Neuronal stem cell (in vitro differentiated cells): Measurements from ENCODE around the gene PRRG2.
A peak's percentile ranks its signal among the peaks of the same experiment; 100 is the strongest.

ENCODE experiments used
- DNase-seq: peaks from one replicate; pipeline ENCODE4 v3.0.0-alpha.2; 2013; ENCODE audit warnings: low spot score
- H2AFZ ChIP-seq: one replicate; pipeline ENCODE4 v1.6.1; 2013; ENCODE audit warnings: mild to moderate bottlenecking, low read length, inconsistent platforms
- H2AK5ac ChIP-seq: 2 replicates; pipeline ENCODE4 v1.6.1; 2013; ENCODE audit warnings: low read depth, mild to moderate bottlenecking, inconsistent platforms, low read length, moderate library complexity, mixed read lengths
- H2BK120ac ChIP-seq: 2 replicates; pipeline ENCODE4 v1.6.1; 2013; ENCODE audit warnings: low read depth, mild to moderate bottlenecking, inconsistent platforms, low read length, moderate library complexity, mixed read lengths
- H2BK12ac ChIP-seq: one replicate; pipeline ENCODE4 v1.6.1; 2013; ENCODE audit warnings: low read length, inconsistent platforms
- H2BK15ac ChIP-seq: 2 replicates; pipeline ENCODE4 v1.6.1; 2013; ENCODE audit warnings: mild to moderate bottlenecking, low read length, inconsistent platforms, mixed read lengths
- H2BK5ac ChIP-seq: one replicate; pipeline ENCODE4 v1.6.1; 2013; ENCODE audit warnings: inconsistent platforms, mild to moderate bottlenecking, low read length, moderate library complexity
- H3K14ac ChIP-seq: one replicate; pipeline ENCODE4 v1.6.1; 2013; ENCODE audit warnings: low read length, inconsistent platforms
- H3K18ac ChIP-seq: 2 replicates; pipeline ENCODE4 v1.6.1; 2013; ENCODE audit warnings: low read length, inconsistent platforms
- H3K23ac ChIP-seq: 2 replicates; pipeline ENCODE4 v1.6.1; 2013; ENCODE audit warnings: low read depth, mild to moderate bottlenecking, mixed read lengths, low read length, inconsistent platforms; ENCODE audit not compliant: poor library complexity
- H3K27ac ChIP-seq: replicated peaks from 3 replicates; pipeline ENCODE4 v1.5.1; 2013; ENCODE audit warnings: low read length, inconsistent platforms
- H3K27me3 ChIP-seq, 3 experiments: 2 replicates each; pipeline ENCODE4 v1.6.1; 2013; ENCODE audit warnings: low read length in 3 of 3, mild to moderate bottlenecking in 2 of 3, inconsistent platforms in 1 of 3, low read depth in 1 of 3, mixed read lengths in 1 of 3, moderate library complexity in 1 of 3; ENCODE audit not compliant: control insufficient read depth in 3 of 3, insufficient read depth in 3 of 3
- H3K36me3 ChIP-seq, 2 donors: replicated peaks in 1 of 2; 2 replicates each; pipeline ENCODE4 v1.6.1; 2013; ENCODE audit warnings: low read length in 2 of 2; ENCODE audit not compliant: control insufficient read depth in 2 of 2, insufficient read depth in 2 of 2
- H3K4ac ChIP-seq: 2 replicates; pipeline ENCODE4 v1.6.1; 2013; ENCODE audit warnings: inconsistent platforms, mild to moderate bottlenecking, low read length, moderate library complexity
- H3K4me1 ChIP-seq, 2 donors: 1 replicate in 1 of 2; 2 replicates in 1 of 2; pipeline ENCODE4 v1.6.1; 2013; ENCODE audit warnings: low read length in 2 of 2, low read depth in 1 of 2; ENCODE audit not compliant: control insufficient read depth in 2 of 2, insufficient read depth in 1 of 2
- H3K4me2 ChIP-seq: one replicate; pipeline ENCODE4 v1.6.1; 2013; ENCODE audit warnings: mild to moderate bottlenecking, low read length, inconsistent platforms; ENCODE audit not compliant: insufficient read depth, poor library complexity, severe bottlenecking
- H3K4me3 ChIP-seq, 2 donors: 2 replicates each; pipeline ENCODE4 v1.5.1; 2013; ENCODE audit warnings: low read length in 2 of 2, mild to moderate bottlenecking in 2 of 2, inconsistent platforms in 1 of 2, moderate library complexity in 1 of 2
- H3K79me1 ChIP-seq: one replicate; pipeline ENCODE4 v1.6.1; 2013; ENCODE audit warnings: low read depth, mild to moderate bottlenecking, inconsistent platforms, low read length, moderate library complexity
- H3K9ac ChIP-seq: one replicate; pipeline ENCODE4 v1.6.1; 2013; ENCODE audit warnings: mild to moderate bottlenecking, low read depth, low read length, inconsistent platforms; ENCODE audit not compliant: poor library complexity
- H3K9me3 ChIP-seq, 2 donors: replicated peaks in 1 of 2; 2 replicates each; pipeline versions ENCODE3 to v1.6.1; 2013; ENCODE audit warnings: low read length in 2 of 2, mild to moderate bottlenecking in 2 of 2, inconsistent platforms in 1 of 2, low read depth in 1 of 2, mixed read lengths in 1 of 2, moderate library complexity in 1 of 2; ENCODE audit not compliant: control insufficient read depth in 2 of 2, insufficient read depth in 1 of 2
- H4K8ac ChIP-seq: one replicate; pipeline ENCODE4 v1.6.1; 2013; ENCODE audit warnings: low read depth, mild to moderate bottlenecking, inconsistent platforms, low read length, moderate library complexity
- H4K91ac ChIP-seq: one replicate; pipeline ENCODE4 v1.6.1; 2013; ENCODE audit warnings: low read length, low read depth, mild to moderate bottlenecking, inconsistent platforms; ENCODE audit not compliant: poor library complexity
- whole genome bisulfite sequencing, 2 donors: extraction: QIAGEN DNeasy Blood & Tissue Kit; methylation state at CpG; one replicate each; pipeline ENCODE4 v1.1.7; 2013; ENCODE audit warnings: missing lambda C conversion rate in 2 of 2, mixed read lengths in 1 of 2; ENCODE audit not compliant: insufficient read length in 2 of 2, insufficient replicate concordance in 1 of 2; ENCODE audit errors: extremely low coverage in 2 of 2; 5-methylcytosine and 5-hydroxymethylcytosine counted together

The PRRG2 gene

GRCh38 chr19:49626226-49626625, 45.1 kb downstream of the PRRG2 start:
- no peaks in the 10 kb centered on the region for H3K9me3 ChIP-seq
- no peak overlapping the region for H3K27ac ChIP-seq
- no peaks in the 10 kb centered on the region for H3K4me1 ChIP-seq
- H3K36me3 ChIP-seq: peaks cover 25 to 77% of the 10 kb centered on the region in 2 donors
- no peak overlapping the region for H3K4me3 ChIP-seq
- no peaks in the 10 kb centered on the region for H3K27me3 ChIP-seq
- H4K91ac ChIP-seq: no peak overlapping the region
- no peak overlapping the region for H2AFZ ChIP-seq
- H3K4ac ChIP-seq: no peak overlapping the region
- no peak overlapping the region for H2BK5ac ChIP-seq
- DNase-seq: no peak
- no peak overlapping the region for H4K8ac ChIP-seq
- no peak overlapping the region for H2BK12ac ChIP-seq
- H2BK120ac ChIP-seq: no peak overlapping the region
- H3K23ac ChIP-seq: no peak overlapping the region
- H2AK5ac ChIP-seq: no peak overlapping the region
- no peak overlapping the region for H3K9ac ChIP-seq
- H3K14ac ChIP-seq: no peak overlapping the region
- no peak overlapping the region for H3K4me2 ChIP-seq
- peaks cover 4% of the 10 kb centered on the region for H3K79me1 ChIP-seq
- no peak overlapping the region for H2BK15ac ChIP-seq
- no peak overlapping the region for H3K18ac ChIP-seq
- no CpG with 5 or more reads among the region's 11 CpGs for WGBS, 2 donors

GRCh38 chr19:49629659-49630058, 48.5 kb downstream of the PRRG2 start:
- WGBS, 2 donors: no CpG with 5 or more reads among the region's 9 CpGs
- Histone ChIP-seq H2AFZ (no peak overlapping the region), H2BK15ac (no peak overlapping the region), H3K9me3 (no peaks in the 10 kb centered on the region), H3K4ac (no peak overlapping the region), H3K4me2 (no peak overlapping the region), H2BK120ac (no peak overlapping the region), H3K4me3 (no peak overlapping the region), H4K91ac (no peak overlapping the region), H3K14ac (no peak overlapping the region), H4K8ac (no peak overlapping the region), H2BK12ac (no peak overlapping the region), H3K23ac (no peak overlapping the region), H3K9ac (no peak overlapping the region), H2BK5ac (no peak overlapping the region), H3K27me3 (no peaks in the 10 kb centered on the region), H3K36me3 (peaks cover 15 to 55% of the 10 kb centered on the region in 2 donors), H3K27ac (no peak overlapping the region), H3K18ac (no peak overlapping the region), H3K4me1 (no peaks in the 10 kb centered on the region), H2AK5ac (no peak overlapping the region), H3K79me1 (no peaks in the 10 kb centered on the region)
- DNase-seq: no peak

GRCh38 chr19:49631014-49631588, 50.0 kb downstream of the PRRG2 start:
- Histone ChIP-seq H3K4me2 (no peak overlapping the region), H2BK120ac (no peak overlapping the region), H3K9ac (no peak overlapping the region), H3K18ac (no peak overlapping the region), H3K4me1 (peaks cover 3 to 5% of the 10 kb centered on the region in 2 donors), H3K14ac (no peak overlapping the region), H2BK12ac (no peak overlapping the region), H3K4ac (no peak overlapping the region), H3K27me3 (no peaks in the 10 kb centered on the region), H2BK15ac (no peak overlapping the region), H2AK5ac (no peak overlapping the region), H4K91ac (no peak overlapping the region), H2AFZ (no peak overlapping the region), H3K79me1 (no peaks in the 10 kb centered on the region), H4K8ac (no peak overlapping the region), H3K36me3 (peaks cover 10 to 42% of the 10 kb centered on the region in 2 donors), H3K9me3 (no peaks in the 10 kb centered on the region), H3K23ac (peak overlapping the region; percentile 65), H3K27ac (no peak overlapping the region), H2BK5ac (no peak overlapping the region), H3K4me3 (peak overlapping the region in 1 of 2 donors; percentile 32)
- DNase-seq: no peak
- WGBS, 2 donors: no CpG with 5 or more reads among the region's 9 CpGs

GRCh38 chr19:49631610-49632192, 50.6 kb downstream of the PRRG2 start:
- Histone ChIP-seq H2BK120ac (no peak overlapping the region), H3K36me3 (peaks cover 8 to 36% of the 10 kb centered on the region in 2 donors), H2BK5ac (no peak overlapping the region), H4K91ac (no peak overlapping the region), H3K4me2 (no peak overlapping the region), H3K4me3 (no peak overlapping the region), H2AFZ (no peak overlapping the region), H3K4ac (no peak overlapping the region), H3K79me1 (no peaks in the 10 kb centered on the region), H3K18ac (no peak overlapping the region), H2BK15ac (no peak overlapping the region), H3K27ac (no peak overlapping the region), H3K9ac (no peak overlapping the region), H2BK12ac (no peak overlapping the region), H3K9me3 (no peaks in the 10 kb centered on the region), H3K23ac (no peak overlapping the region), H4K8ac (no peak overlapping the region), H3K27me3 (no peaks in the 10 kb centered on the region), H3K4me1 (peaks cover 9 to 10% of the 10 kb centered on the region in 2 donors), H3K14ac (no peak overlapping the region), H2AK5ac (no peak overlapping the region)
- no peak for DNase-seq
- WGBS, 2 donors: no CpG with 5 or more reads among the region's 19 CpGs
